GM12874 (cell line): ENCODE measurements around the gene ARFGAP1.
A peak's percentile ranks its signal among the peaks of the same experiment; 100 is the strongest.

Experiments used
- TF ChIP-seq, protein P1 (sequence below): IDR thresholded peaks from 2 replicates; pipeline ENCODE4 v1.5.1; 2011; ENCODE audit warnings: low read depth, mild to moderate bottlenecking, control low read depth, low read length, moderate library complexity; ENCODE audit not compliant: insufficient read depth

Gene ARFGAP1

DNA sequence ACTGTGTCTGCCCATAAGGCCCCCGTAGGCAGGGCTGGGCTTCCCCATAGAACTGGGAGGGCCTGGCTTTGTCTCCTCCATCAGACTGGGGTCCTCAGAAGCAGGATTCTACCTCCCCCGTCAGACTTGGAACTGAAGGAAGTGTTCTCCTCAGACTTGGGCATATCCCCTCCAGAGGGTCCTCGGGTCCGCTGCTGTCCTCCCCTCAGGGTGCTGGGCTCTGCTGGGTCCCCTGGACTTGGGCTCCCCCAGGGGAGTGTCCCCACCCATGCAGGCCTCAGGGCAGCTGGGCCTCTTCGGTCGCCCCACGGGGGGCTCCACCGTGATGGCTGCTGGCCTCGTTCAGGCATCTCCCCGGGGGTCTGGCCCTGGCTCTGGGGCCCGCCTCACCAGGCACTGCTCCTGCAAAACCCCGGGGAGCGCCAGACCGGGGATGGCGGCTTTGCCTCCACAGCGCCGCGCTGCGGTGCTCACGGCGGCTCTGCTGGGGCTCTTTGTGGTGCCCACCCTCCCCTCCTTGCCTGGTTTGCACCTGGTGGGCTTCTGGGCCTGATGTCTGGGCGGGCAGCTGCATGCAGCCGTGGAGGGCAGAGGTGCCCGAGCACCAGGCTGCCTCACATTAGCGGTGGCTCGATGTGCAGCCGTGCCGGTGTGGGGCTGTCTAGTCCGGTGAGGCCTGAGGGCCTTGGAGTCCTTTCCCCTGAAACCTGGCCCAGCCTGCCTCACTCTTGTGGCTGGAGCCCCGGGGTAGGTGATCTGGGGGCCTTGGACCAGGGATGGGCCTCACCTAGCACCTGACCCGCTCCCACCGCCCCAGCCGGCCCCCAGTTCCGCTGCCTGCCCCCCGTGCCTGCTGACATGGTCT lies 34.3 kb downstream of the ARFGAP1 start:
- TF ChIP-seq, protein P1, sequence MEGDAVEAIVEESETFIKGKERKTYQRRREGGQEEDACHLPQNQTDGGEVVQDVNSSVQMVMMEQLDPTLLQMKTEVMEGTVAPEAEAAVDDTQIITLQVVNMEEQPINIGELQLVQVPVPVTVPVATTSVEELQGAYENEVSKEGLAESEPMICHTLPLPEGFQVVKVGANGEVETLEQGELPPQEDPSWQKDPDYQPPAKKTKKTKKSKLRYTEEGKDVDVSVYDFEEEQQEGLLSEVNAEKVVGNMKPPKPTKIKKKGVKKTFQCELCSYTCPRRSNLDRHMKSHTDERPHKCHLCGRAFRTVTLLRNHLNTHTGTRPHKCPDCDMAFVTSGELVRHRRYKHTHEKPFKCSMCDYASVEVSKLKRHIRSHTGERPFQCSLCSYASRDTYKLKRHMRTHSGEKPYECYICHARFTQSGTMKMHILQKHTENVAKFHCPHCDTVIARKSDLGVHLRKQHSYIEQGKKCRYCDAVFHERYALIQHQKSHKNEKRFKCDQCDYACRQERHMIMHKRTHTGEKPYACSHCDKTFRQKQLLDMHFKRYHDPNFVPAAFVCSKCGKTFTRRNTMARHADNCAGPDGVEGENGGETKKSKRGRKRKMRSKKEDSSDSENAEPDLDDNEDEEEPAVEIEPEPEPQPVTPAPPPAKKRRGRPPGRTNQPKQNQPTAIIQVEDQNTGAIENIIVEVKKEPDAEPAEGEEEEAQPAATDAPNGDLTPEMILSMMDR: no peak

DNA sequence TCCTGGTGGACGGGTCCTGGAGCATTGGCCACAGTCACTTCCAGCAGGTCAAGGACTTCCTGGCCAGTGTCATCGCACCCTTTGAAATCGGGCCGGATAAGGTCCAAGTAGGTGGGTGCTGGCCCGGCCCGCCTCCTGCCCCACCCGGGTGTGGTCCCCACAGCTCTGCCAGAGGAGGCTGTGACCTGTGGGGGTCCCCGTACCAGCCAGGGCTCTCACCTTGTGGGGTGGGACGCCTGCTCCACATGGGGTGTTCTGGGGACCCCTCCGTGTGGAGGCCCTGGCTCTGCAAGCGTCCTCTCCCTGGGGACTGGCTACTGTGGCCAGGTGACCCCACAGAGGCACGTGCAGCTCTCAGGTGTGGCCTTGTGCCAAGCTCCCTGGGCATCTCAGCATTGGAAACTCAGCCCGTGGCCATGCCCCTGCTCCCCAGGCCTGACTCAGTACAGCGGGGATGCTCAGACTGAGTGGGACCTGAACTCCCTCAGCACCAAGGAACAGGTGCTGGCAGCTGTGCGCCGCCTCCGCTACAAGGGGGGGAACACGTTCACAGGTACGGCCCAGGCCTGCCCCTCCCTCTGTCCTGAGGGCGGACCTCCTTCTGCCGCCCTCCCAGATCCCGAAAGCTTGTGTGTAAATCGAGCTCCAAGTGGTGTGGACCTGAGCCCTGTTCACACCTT lies 35.1 kb downstream of the ARFGAP1 start:
- TF ChIP-seq, protein P1: no peak

DNA sequence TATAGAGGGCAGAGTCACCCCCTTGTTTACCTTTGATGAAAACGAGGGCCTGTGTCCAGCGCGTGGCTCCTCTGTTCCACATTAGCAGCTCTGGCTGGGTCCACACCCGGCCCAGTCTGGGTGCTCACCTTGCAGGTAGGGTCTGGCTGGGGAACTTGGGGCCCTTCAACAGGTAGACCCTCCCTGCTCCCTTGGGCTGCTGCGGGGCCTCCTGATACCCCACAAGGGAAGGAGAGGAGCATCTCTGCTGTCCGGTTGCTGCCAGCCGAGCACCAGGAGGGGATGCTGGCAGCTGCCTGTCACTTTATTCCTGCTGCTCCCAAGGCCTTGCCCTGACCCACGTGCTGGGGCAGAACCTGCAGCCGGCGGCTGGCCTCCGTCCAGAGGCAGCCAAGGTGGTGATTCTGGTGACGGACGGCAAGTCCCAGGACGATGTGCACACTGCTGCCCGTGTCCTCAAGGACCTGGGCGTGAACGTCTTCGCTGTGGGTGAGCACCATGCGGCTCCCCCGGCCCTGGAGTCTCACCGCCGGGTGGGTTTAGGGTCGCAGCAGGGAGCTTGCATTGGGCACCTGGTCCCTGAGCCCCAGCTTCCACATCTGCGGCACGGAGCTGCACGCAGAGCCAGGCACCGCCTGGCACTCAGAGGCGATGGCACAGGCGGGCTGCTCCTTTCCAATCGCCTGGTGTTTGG lies 35.8 kb downstream of the ARFGAP1 start:
- TF ChIP-seq, protein P1: no peak

DNA sequence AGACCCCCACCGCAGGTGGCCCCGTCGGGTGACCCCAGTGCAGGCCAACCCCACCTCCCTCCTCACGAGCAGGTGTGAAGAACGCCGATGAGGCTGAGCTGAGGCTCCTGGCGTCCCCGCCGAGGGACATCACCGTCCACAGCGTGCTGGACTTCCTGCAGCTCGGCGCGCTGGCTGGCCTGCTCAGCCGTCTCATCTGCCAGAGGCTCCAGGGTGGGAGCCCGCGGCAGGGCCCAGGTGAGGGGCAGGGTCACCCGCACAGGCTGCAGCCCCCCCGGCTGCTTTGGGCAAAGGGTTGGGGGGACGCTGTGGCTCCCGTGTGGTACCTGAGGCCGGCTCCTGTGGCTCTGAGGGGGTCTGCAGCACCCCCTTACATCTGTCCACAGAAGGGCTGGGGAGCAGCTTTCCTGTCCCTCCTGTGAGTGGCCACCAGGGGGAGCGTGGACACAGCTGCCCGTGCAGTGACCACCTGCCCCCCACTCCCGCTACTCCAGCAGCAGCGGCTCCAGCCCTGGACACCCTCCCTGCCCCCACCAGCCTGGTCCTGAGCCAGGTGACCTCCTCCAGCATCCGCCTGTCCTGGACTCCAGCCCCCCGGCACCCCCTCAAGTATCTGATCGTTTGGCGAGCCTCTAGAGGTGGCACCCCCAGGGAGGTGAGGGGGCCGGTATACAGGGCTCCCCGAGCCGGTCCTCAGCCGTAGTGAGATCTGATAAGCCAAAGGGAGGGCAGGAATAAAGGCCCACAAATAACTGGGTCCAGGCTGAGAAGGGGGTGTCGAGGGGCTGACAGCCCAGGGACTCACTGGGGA lies 36.9 kb downstream of the ARFGAP1 start:
- TF ChIP-seq, protein P1: peak; percentile 64

DNA sequence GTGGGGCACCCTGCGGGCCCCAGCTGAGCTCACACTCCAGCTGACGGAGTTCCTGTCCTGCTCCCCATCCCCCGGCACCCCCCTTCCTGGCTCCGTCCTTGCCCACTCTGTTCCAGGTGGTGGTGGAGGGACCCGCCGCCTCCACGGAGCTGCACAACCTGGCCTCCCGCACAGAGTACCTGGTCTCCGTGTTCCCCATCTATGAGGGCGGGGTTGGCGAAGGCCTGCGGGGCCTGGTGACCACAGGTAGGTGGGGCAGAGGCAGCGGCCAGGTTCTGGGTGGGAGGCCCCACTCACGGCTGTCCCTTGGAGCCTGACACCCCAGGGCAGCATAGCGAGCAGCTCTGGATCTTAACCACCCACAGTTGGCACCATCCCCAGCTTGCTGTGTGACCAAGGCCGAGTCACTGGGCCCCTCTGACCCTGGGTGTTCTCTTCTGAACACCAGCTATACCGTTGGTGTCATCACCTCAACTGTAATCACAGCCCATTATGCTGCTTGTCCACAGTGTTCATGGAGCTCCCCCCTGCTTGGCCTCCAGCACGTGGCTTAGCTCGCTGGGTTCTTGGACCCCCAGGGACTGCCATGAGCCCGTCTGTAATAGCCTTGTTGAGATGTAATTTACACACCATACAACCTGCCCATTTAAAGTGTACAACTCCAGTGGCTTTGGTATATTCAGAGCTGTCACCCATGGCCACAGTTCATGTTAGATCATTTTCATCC lies 37.8 kb downstream of the ARFGAP1 start:
- TF ChIP-seq, protein P1: no peak

DNA sequence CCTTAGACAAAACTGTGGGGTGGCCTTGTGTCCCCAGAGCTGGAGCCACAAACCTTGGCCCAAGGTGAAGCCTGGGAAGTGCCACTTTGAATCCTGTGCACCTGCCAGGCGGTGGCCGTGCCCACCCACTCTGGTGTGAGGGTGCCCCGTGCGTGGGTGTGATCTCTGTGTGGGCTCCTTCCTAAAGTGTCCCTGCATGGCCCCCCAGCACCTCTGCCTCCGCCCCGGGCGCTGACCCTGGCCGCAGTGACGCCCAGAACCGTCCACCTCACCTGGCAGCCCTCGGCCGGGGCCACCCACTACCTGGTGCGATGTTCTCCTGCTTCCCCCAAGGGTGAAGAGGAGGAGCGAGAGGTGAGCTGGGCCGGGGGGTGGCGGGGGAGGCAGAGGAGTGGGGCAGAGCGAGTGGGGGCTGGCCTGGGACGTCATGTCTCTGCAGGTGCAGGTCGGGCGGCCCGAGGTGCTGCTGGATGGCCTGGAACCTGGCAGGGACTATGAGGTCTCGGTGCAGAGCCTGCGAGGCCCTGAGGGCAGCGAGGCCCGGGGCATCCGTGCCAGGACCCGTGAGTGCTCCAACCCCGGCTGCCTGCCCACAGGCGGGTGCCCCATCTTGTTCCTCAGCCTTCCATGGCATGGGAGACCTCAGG lies 38.7 kb downstream of the ARFGAP1 start:
- TF ChIP-seq, protein P1: no peak
